HepG2 (cell line): ENCODE results near the gene PPP1R1A. TPM values are rescaled to one million over a fixed set of nuclear protein-coding genes. Genes with fewer than 3 reads are reported as not detected.

Experiments
- ATAC-seq: fragments of 200-7000 bp; cut with Tn5 transposase; 3 replicates; pipeline ENCODE4 v1.9.1; 2020; ENCODE audit warnings: mild to moderate bottlenecking, moderate library complexity
- BruUV-seq: library from RNA; stranded (reverse); fragments of 400-500 nt; replicated peaks from 2 replicates; lab custom pipeline; 2021; lab: Mats Ljungman, UMichigan
- CTCF ChIA-PET: fragments of 300-600 bp; formaldehyde crosslinking; extraction: SDS; loops from one replicate; lab custom pipeline; 2021; ENCODE audit warnings: low total read pairs, inconsistent platforms, low intra/inter-chr PET ratio; lab: Yijun Ruan, JAX
- POLR2A ChIA-PET: fragments of 350-600 bp; sonication (Branson Sonifier 250); formaldehyde crosslinking; loops from one replicate; lab custom pipeline; 2020; ENCODE audit warnings: antibody characterized with exemption, inconsistent platforms; lab: Yijun Ruan, JAX
- DNase-seq: peaks from one replicate; pipeline ENCODE4 v3.0.0-alpha.2; 2015; ENCODE audit warnings: low spot score
- FAIRE-seq: peaks from 3 replicates; lab custom pipeline; 2011; peaks lifted over from hg19 to GRCh38; lab: Jason Lieb, UNC
- H2AFZ ChIP-seq: one replicate; pipeline ENCODE4 v1.6.1; 2011; ENCODE audit warnings: low read length, inconsistent platforms
- H3K27ac ChIP-seq: fragments of 300-600 bp; 3 replicates; pipeline ENCODE4 v1.8.0; 2011; ENCODE audit warnings: mixed run types, mild to moderate bottlenecking, mixed read lengths, low read length, inconsistent platforms; ENCODE audit not compliant: insufficient read depth; ENCODE audit errors: extremely low read length
- H3K27me3 ChIP-seq, 2 experiments: fragments of 200-600 bp in 1 of 2; 2 replicates in 1 of 2; 3 replicates in 1 of 2; pipeline versions ENCODE4 v1.6.0 to v1.8.0; 2011; ENCODE audit warnings: low read length in 2 of 2, mild to moderate bottlenecking in 2 of 2, moderate library complexity in 2 of 2, inconsistent platforms in 1 of 2; ENCODE audit not compliant: insufficient read depth in 2 of 2, control insufficient read depth in 1 of 2
- H3K36me3 ChIP-seq, 2 experiments: fragments of 200-600 bp in 1 of 2; replicated peaks in 1 of 2; 2 replicates in 1 of 2; 3 replicates in 1 of 2; pipeline versions ENCODE4 v1.5.1 to v1.8.0; 2011; ENCODE audit warnings: low read length in 2 of 2, inconsistent platforms in 1 of 2; ENCODE audit not compliant: insufficient read depth in 2 of 2, control insufficient read depth in 1 of 2
- H3K4me1 ChIP-seq: 2 replicates; pipeline ENCODE4 v1.5.1; 2012; ENCODE audit warnings: low read length, inconsistent platforms; ENCODE audit not compliant: insufficient read depth
- H3K4me2 ChIP-seq: 2 replicates; pipeline ENCODE4 v1.6.0; 2011; ENCODE audit warnings: low read depth, low read length, inconsistent platforms
- H3K4me3 ChIP-seq, 3 experiments: fragments of 200-600 bp in 1 of 3; sonication (generic), shearing (Covaris generic) in 1 of 3; replicated peaks in 1 of 3; 2 replicates each; pipeline ENCODE4 v1.5.1; 2011 to 2016; ENCODE audit warnings: low read length in 3 of 3, inconsistent platforms in 2 of 3, low read depth in 2 of 3, mild to moderate bottlenecking in 2 of 3, control low read depth in 1 of 3, mixed read lengths in 1 of 3; ENCODE audit not compliant: insufficient read depth in 1 of 3
- H3K79me2 ChIP-seq: one replicate; pipeline ENCODE4 v1.6.1; 2011; ENCODE audit warnings: low read length, inconsistent platforms; ENCODE audit not compliant: insufficient read depth
- H3K9ac ChIP-seq: 2 replicates; pipeline ENCODE4 v1.6.0; 2011; ENCODE audit warnings: mild to moderate bottlenecking, low read depth, low read length, inconsistent platforms; ENCODE audit not compliant: insufficient read depth
- H3K9me3 ChIP-seq: 2 replicates; pipeline ENCODE4 v1.5.1; 2012; ENCODE audit warnings: mild to moderate bottlenecking, low read length
- H4K20me1 ChIP-seq: 2 replicates; pipeline ENCODE4 v1.6.0; 2011; ENCODE audit warnings: inconsistent platforms, mild to moderate bottlenecking, low read length, moderate library complexity; ENCODE audit not compliant: insufficient read depth
- YEATS2 ChIP-seq: sonication (generic); formaldehyde crosslinking; IDR thresholded peaks from 2 replicates; pipeline ENCODE4 v1.4.0; 2020; ENCODE audit warnings: missing genetic modification reagents, borderline replicate concordance
- ZNF335 ChIP-seq: sonication (generic); formaldehyde crosslinking; IDR thresholded peaks from 2 replicates; pipeline ENCODE4 v1.4.0; 2020; ENCODE audit warnings: missing genetic modification reagents
- ZNF530 ChIP-seq: sonication (generic); formaldehyde crosslinking; IDR thresholded peaks from 2 replicates; pipeline ENCODE4 v1.5.0; 2020; ENCODE audit warnings: low read depth, mild to moderate bottlenecking, missing genetic modification reagents
- ZNF546 ChIP-seq: sonication (generic); formaldehyde crosslinking; conservative IDR thresholded peaks from 2 replicates; pipeline ENCODE4 v1.8.1; 2023; ENCODE audit warnings: mild to moderate bottlenecking, missing genetic modification reagents
- ZNF782 ChIP-seq: sonication (generic); formaldehyde crosslinking; IDR thresholded peaks from 2 replicates; pipeline ENCODE4 v1.4.0; 2020; ENCODE audit warnings: missing genetic modification reagents, mild to moderate bottlenecking, borderline replicate concordance
- ZSCAN12 ChIP-seq: sonication (generic); formaldehyde crosslinking; IDR thresholded peaks from 2 replicates; pipeline ENCODE4 v1.9.0; 2021; ENCODE audit warnings: mild to moderate bottlenecking, missing genetic modification reagents
- ZSCAN21 ChIP-seq: sonication (generic); formaldehyde crosslinking; IDR thresholded peaks from 2 replicates; pipeline ENCODE4 v1.8.0; 2022; ENCODE audit warnings: mild to moderate bottlenecking, missing genetic modification reagents, moderate library complexity, borderline replicate concordance
- WGBS: methylation state at CpG from one replicate; pipeline ENCODE4 v1.1.6; 2017; ENCODE audit warnings: low lambda C conversion rate; 5-methylcytosine and 5-hydroxymethylcytosine counted together
- in situ Hi-C: cut with HindIII; loops from 2 replicates; pipeline ENCODE4 v1.10.0; 2017; ENCODE audit warnings: low pct_unique_long_range_greater_than_20kb; ENCODE audit not compliant: extremely low pct_ligation_motif_present
- intact Hi-C: fragments of 100-400 bp; cut with micrococcal nuclease; formaldehyde crosslinking; loops from one replicate; pipeline ENCODE4 v1.10.0; 2022; ENCODE audit not compliant: unreplicated experiment
- polyA plus RNA-seq, 8 experiments: library from polyadenylated mRNA; depleted of rRNA in 3 of 8; stranded (reverse) in 7 of 8; unstranded in 1 of 8; fragments of >200 nt; fragmentation: Illumina TruSeq in 4 of 8; extraction: Trizol in 4 of 8; gene quantifications; 2 replicates each; pipeline versions ENCODE4 v1.2.1 to v1.2.3, GENCODE V29; 2011 to 2016; ENCODE audit warnings: low read depth in 4 of 8, missing spikeins in 1 of 8, mixed read lengths in 1 of 8; ENCODE audit not compliant: insufficient read depth in 1 of 8
- total RNA-seq, 5 experiments: library from RNA; depleted of rRNA; stranded (reverse); fragments of >200 nt; fragmentation: Illumina TruSeq; extraction: Trizol; gene quantifications; 2 replicates each; pipeline ENCODE4 v1.2.3, GENCODE V29; 2016; ENCODE audit warnings: low read depth in 1 of 5
- TF ChIP-seq, protein P1 (sequence below): sonication (generic); formaldehyde crosslinking; IDR thresholded peaks from 2 replicates; pipeline ENCODE4 v1.8.1; 2022; ENCODE audit warnings: mild to moderate bottlenecking, missing genetic modification reagents
- TF ChIP-seq, protein P2 (sequence below): sonication (generic); formaldehyde crosslinking; IDR thresholded peaks from 2 replicates; pipeline ENCODE4; 2020; ENCODE audit warnings: missing genetic modification reagents, mild to moderate bottlenecking, borderline replicate concordance
- TF ChIP-seq, protein P3 (sequence below): sonication (generic); formaldehyde crosslinking; IDR thresholded peaks from 2 replicates; pipeline ENCODE4 v1.8.0; 2022; ENCODE audit warnings: missing genetic modification reagents, mild to moderate bottlenecking, borderline replicate concordance
- TF ChIP-seq, protein P4 (sequence below): sonication (generic); formaldehyde crosslinking; IDR thresholded peaks from 2 replicates; pipeline ENCODE4 v1.4.0; 2020; ENCODE audit warnings: low read depth, mild to moderate bottlenecking, missing genetic modification reagents
- TF ChIP-seq, protein P5 (sequence below): sonication (generic); formaldehyde crosslinking; IDR thresholded peaks from 2 replicates; pipeline ENCODE4 v1.4.0; 2020; ENCODE audit warnings: mild to moderate bottlenecking, missing genetic modification reagents
- TF ChIP-seq, protein P6 (sequence below): IDR thresholded peaks from 2 replicates; pipeline ENCODE4 v1.6.1; 2016; ENCODE audit warnings: low read depth

The PPP1R1A gene
- total and polyA plus RNA-seq, 2 of the 13 experiments (the other 11 are each of a cell fraction or from before 2014, with no cell fraction given), result 0.20 TPM; not detected in 1

DNA sequence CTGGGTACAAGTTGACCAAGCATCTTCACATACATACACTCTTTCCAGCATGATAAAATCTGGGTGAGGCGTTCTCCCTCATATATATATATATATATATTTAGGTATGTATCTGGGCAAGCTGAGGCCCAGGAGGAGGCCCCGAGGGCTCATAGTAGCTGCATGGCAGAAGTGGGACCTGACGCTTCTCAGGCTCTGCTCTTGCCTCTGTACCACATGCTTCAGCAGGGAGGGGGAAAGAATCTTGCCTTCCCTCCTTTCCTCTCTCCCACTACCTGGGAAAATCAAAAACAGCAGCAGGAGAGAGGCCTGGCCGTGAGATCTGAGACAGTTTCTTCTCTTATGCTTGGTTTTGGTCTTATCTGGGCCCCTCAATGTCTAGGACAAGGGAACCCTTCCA, 9.2 kb downstream of the PPP1R1A start (continued):
- TF ChIP-seq, protein P1, sequence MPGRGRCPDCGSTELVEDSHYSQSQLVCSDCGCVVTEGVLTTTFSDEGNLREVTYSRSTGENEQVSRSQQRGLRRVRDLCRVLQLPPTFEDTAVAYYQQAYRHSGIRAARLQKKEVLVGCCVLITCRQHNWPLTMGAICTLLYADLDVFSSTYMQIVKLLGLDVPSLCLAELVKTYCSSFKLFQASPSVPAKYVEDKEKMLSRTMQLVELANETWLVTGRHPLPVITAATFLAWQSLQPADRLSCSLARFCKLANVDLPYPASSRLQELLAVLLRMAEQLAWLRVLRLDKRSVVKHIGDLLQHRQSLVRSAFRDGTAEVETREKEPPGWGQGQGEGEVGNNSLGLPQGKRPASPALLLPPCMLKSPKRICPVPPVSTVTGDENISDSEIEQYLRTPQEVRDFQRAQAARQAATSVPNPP, result no peak
- TF ChIP-seq ZNF782 (no peak), ZNF335 (CRISPR knock-in tag) (no peak), ZSCAN12 (CRISPR knock-in tag) (no peak), ZNF546 (CRISPR knock-in tag) (no peak)

DNA sequence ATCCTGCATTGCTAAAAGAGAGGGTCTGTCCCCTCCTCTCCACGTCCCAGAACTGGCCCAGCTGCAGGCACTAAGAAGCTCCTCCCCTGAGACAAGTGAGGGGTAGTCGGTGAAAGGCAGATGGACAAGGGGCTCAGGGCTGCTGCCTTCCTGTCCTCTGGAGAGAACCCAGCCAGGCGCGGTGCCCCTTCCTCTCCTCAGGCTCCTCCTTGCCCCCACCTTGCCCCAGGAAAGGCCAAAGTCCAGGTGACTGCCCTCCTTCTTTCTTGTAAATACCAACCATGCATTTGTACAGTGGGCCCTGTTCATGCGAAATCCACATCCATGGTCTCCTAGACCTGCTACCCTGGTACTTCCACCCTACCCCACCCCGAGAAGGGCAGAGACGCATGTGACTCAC, 9.7 kb downstream of the PPP1R1A start:
- ATAC-seq (no peak), FAIRE-seq (no peak)
- H3K4me1 ChIP-seq, result no peaks in the 10 kb centered on the region
- in situ Hi-C loops, result no loop called here
- H3K27ac ChIP-seq, result no peak overlapping the region
- H3K4me2 ChIP-seq, result no peak overlapping the region
- TF ChIP-seq, protein P2, sequence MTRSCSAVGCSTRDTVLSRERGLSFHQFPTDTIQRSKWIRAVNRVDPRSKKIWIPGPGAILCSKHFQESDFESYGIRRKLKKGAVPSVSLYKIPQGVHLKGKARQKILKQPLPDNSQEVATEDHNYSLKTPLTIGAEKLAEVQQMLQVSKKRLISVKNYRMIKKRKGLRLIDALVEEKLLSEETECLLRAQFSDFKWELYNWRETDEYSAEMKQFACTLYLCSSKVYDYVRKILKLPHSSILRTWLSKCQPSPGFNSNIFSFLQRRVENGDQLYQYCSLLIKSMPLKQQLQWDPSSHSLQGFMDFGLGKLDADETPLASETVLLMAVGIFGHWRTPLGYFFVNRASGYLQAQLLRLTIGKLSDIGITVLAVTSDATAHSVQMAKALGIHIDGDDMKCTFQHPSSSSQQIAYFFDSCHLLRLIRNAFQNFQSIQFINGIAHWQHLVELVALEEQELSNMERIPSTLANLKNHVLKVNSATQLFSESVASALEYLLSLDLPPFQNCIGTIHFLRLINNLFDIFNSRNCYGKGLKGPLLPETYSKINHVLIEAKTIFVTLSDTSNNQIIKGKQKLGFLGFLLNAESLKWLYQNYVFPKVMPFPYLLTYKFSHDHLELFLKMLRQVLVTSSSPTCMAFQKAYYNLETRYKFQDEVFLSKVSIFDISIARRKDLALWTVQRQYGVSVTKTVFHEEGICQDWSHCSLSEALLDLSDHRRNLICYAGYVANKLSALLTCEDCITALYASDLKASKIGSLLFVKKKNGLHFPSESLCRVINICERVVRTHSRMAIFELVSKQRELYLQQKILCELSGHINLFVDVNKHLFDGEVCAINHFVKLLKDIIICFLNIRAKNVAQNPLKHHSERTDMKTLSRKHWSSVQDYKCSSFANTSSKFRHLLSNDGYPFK, result no peak
- TF ChIP-seq ZNF530 (CRISPR knock-in tag), result no peak
- no peak for TF ChIP-seq YEATS2 (CRISPR knock-in tag)
- TF ChIP-seq, protein P3, sequence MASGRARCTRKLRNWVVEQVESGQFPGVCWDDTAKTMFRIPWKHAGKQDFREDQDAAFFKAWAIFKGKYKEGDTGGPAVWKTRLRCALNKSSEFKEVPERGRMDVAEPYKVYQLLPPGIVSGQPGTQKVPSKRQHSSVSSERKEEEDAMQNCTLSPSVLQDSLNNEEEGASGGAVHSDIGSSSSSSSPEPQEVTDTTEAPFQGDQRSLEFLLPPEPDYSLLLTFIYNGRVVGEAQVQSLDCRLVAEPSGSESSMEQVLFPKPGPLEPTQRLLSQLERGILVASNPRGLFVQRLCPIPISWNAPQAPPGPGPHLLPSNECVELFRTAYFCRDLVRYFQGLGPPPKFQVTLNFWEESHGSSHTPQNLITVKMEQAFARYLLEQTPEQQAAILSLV (CRISPR knock-in tag), result no peak
- TF ChIP-seq ZSCAN21 (CRISPR knock-in tag), result no peak
- TF ChIP-seq, protein P4, sequence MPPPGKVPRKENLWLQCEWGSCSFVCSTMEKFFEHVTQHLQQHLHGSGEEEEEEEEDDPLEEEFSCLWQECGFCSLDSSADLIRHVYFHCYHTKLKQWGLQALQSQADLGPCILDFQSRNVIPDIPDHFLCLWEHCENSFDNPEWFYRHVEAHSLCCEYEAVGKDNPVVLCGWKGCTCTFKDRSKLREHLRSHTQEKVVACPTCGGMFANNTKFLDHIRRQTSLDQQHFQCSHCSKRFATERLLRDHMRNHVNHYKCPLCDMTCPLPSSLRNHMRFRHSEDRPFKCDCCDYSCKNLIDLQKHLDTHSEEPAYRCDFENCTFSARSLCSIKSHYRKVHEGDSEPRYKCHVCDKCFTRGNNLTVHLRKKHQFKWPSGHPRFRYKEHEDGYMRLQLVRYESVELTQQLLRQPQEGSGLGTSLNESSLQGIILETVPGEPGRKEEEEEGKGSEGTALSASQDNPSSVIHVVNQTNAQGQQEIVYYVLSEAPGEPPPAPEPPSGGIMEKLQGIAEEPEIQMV (CRISPR knock-in tag), result no peak
- TF ChIP-seq, protein P5, sequence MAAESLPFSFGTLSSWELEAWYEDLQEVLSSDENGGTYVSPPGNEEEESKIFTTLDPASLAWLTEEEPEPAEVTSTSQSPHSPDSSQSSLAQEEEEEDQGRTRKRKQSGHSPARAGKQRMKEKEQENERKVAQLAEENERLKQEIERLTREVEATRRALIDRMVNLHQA (CRISPR knock-in tag), result no peak
- TF ChIP-seq, protein P6, sequence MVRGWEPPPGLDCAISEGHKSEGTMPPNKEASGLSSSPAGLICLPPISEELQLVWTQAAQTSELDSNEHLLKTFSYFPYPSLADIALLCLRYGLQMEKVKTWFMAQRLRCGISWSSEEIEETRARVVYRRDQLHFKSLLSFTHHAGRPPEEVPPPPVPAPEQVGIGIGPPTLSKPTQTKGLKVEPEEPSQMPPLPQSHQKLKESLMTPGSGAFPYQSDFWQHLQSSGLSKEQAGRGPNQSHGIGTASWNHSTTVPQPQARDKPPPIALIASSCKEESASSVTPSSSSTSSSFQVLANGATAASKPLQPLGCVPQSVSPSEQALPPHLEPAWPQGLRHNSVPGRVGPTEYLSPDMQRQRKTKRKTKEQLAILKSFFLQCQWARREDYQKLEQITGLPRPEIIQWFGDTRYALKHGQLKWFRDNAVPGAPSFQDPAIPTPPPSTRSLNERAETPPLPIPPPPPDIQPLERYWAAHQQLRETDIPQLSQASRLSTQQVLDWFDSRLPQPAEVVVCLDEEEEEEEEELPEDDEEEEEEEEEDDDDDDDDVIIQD (CRISPR knock-in tag), result no peak
- TF ChIP-seq, all 625 proteins: peak for 0
- BruUV-seq, result no TSS peak
- no peak for DNase-seq
- Histone ChIP-seq H3K4me3 (no peak overlapping the region), H3K36me3 (no peaks in the 10 kb centered on the region), H3K9ac (no peak overlapping the region), H2AFZ (no peak overlapping the region), H3K27me3 (peaks cover 0 to 53% of the 10 kb centered on the region in 2 experiments; a peak in 3 of 5 replicates), H3K79me2 (no peaks in the 10 kb centered on the region), H4K20me1 (0 out of 2 replicates have a peak, but pooled peaks cover 2% of the 10 kb centered on the region), H3K9me3 (no peaks in the 10 kb centered on the region)
- CTCF ChIA-PET, result interaction anchor here (1.3 kb wide), 1 partner anchor 25 kb away, joined by 3 read pairs; no protein-coding TSS in a partner anchor
- POLR2A ChIA-PET, result no interaction called here
- intact Hi-C loops, result loop anchor here (2.0 kb wide), 1 partner anchor 18 kb away; no protein-coding TSS in a partner anchor
- 40% methylated on average over 1 of the region's 7 CpGs for WGBS
